SIG-M5 treated with dmso at 0.1 percent for 504 hours (cell line): ENCODE measurements around the gene SYNE2.
"Not testable (repeated sequence)": the region's sequence is repeated elsewhere in the genome, so short reads cannot be mapped to it uniquely, and the experiment has no call there.

ENCODE experiments used
- DNase-seq: peaks from one replicate; lab custom pipeline; 2025; ENCODE audit not compliant: unreplicated experiment; lab: John Stamatoyannopoulos, UW

Gene SYNE2

DNA sequence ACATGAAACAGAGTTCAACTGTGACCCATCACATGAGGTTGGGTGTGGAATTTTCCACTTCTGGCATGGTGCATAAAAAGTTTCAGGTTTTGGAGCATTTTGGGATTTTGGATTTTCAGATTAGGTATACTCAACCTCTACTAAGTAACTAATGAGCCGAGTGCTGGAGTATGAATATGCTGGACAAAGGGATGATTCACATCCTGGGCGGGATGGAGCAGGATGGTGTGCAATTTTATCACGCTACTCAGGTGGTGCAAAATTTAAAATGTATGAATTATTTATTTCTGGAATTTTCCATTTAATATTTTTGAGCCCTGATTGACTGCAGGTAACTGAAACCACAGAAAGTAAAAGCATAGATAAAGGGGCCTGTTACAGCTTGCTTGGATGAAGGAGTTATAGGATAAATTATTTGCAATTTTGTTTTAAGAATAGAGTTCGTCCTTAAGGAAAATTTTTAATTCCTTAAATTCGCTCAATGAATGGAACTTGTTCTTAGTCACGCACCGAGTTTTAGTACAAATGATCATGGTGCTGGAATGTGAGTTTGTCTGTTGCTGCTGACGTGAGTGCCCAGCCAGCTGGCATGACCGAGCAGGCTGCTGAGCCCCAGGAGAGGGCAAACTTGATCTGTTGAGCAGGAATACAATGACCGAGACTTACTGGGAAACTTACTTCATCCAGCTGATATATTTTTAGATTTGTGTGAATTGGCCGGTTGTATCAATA, 265.0 kb downstream of the SYNE2 start:
- DNase-seq: no peak

DNA sequence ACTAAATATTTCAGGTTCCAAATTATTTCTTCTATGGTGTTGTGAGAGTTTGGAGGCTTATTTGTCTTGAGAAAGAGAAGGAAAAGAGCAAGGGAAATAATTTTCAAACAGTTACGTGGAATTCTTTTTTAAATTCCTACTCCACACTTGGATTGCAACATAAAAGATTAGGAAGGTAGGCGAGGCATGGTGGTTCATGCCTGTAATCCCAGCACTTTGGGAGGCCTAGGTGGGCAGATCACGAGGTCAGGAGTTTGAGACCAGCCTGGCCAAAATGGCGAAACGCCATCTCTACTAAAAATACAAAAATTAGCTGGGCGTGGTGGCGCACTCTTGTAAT, 265.6 kb downstream of the SYNE2 start:
- not testable (repeated sequence) for DNase-seq

DNA sequence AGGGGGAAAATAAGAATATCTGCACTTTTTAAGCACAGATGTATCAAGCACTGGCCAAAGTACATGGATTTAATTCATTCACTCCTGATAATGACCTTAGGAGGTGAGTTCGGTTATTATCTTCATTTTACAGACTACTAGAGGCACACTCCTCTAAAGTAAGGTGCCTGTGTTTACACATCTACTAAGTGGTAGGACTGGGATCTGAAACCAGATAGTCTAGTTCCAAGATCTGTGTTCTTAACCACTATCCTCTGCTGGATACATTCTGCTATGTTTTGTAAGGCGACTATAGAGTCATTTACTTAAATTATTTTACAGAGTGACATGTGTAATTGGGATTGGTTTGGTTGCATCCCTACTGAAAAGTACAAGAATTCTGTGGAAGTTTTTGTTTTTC, 266.1 kb downstream of the SYNE2 start:
- no peak for DNase-seq

DNA sequence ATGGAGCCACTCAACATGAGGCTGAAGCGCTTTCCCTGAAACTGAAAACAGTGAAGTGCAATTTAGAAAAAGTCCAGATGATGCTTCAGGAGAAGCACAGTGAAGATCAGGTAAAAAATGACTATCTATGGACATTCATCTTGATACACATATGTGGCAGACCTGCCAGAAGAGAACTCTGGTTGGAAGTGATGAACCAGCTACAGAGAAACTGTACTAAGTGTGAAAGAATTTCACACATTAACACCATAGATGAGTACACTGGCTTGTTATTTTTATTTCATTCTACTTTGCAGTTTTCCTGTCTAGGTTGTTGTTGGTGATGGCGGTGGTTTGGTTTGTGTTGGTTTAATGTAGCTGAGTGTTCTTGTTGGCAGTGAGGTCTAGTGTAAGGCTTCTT, 266.7 kb downstream of the SYNE2 start:
- DNase-seq: no peak

DNA sequence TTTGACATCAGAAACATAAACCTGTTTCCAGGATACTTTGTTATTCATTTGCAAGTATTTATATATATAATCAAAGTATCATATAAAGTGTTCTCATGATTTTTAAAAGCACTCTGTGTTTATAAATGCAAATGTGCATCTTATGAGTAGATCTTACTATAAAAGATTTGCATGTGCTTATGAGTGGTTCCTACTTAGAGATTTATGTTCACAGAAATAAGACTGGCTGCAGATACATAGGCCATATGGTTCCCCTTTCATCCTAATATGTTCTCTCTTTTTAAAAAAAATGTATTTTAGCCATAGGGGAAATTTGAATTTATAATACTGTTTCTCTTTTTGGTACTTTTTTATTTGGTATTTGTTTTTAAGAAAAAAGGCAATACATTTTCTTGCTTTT, 267.2 kb downstream of the SYNE2 start:
- DNase-seq: no peak

DNA sequence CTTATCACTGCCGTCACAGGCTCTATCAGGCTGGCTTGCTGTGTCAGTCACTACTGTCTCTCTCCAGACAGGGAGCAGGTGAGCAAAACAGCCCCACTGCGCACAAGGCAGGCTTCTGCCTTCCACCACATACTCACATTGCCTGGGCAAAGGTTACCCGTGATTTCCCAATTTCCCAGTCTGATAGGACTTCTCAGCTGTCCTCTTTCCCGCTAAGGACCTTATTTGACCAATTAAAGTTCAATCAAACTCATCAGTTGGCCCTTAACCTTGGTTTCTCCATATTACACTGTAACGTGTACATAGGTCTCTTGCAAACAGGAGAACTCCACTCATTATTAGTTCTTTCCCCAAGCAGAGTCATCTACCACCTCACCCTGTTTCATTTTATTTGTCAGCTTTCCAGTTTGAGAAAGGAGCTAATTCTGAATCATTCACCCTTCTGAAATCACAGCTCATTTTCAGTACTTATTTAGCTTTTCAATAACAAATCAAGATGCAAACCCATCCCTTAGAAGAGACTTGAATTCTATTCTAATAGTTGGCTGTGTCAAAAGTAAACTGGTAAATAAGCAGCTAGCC, 270.5 kb downstream of the SYNE2 start:
- no peak for DNase-seq

DNA sequence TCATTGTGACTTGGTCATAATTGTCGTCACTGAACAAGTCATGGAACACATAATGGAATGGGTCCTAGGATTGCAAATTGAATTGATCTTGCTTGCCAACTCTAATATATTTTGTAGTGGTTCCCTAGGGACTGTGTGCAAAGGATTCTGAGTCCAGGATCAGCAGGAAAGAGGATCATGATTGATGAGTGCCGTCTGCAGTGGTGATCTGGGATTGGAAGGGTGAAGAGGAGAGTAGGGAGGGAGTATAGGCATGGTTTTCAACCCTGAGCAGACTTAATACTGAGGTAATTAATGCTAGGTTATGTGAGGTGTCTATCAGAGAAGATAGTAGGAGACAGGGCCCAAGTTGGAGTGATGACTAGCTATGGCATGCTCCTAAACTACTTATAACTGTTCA, 272.5 kb downstream of the SYNE2 start:
- DNase-seq: no peak

DNA sequence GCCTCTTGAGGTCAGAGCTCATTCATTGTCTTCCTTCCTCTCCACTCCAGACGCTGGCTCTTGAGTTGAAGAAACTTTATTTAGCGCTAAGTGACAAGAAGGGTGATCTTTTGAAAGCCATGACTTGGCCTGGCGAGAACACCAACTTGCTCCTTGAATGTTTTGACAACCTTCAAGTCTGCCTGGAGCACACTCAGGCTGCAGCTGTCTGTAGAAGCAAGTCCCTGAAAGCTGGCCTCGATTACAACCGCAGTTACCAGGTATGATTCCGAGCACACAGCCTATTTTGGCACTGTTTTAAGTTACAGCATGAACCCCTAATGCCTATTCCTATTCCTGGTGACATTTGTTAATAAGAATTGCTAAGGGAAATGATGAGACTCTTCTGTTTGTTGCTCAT, 273.7 kb downstream of the SYNE2 start:
- DNase-seq: no peak

DNA sequence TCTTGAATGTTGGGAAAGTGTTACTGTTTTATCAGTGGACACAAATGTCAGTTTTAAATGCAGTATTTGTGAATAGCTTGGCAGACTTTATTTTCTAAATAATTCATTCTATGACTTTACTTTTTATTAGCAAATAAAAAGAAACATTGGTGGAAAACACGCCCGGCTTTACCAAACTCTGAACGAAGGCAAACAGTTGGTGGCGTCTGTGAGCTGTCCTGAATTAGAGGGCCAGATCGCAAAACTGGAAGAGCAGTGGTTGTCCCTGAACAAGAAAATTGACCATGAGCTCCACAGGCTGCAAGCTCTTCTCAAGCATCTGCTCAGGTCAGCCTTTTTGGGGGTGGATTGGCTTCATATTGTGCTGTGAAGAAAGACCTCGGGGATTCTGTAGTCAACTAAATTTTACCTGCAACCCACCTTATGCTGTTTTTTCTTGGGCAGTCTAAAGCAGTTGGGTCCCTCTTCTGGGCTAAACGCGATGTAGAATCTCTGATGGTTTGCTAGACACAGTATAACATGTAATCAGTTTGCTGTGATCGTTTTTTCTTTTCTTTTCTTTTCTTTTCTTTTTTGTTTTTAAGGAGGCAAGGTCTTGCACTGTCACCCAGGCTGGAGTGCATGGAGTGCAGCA, 285.0 kb downstream of the SYNE2 start:
- DNase-seq: peak; percentile 43

DNA sequence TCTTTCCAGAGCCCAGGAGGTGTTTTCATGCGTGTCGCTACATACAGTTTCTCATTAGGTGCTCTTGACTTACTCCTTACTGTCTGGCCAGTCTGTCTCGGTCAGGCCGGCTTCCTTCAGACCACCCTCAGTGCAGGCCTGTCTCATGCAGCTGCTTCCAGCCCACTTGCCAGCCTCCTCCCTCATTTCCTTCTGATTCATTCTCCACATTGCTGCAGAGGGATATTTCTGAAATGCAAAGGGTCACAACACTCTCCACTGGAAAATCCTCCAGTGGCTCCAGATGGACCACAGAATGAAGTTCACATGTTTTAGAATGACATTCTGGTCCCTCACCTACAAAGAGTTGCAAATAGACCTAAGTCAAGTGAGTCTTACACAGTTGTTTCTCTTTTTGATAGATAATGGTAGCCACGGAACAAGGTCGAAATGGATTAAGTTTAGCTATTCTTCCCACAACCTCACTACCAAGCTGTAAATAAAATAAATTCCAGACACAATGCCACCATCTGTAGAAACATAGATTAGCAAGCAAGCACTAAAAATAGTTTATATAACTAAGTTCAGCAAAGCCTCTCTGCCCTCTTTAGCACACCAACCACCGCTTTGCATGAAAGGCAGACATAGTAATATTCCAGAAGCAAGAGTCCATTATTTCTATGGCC, 294.5 kb downstream of the SYNE2 start:
- no peak for DNase-seq

DNA sequence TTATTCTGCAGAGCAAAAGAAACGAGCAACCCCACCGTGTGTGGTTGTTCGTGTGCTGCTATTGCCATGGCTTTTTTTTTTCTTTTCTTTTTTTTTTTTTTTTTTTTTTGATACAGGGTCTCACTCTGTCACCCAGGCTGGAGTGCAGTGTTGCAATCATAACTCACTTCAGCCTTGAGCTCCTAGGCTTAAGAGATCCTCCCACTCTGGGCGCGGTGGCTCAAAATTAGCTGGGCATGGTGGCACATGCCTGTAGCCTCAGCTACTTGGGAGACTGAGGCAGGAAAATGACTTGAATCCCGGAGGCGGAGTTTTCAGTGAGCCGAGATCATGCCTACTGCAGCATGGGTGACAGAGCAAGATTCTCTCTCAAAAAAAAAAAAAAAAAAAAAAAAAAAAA, 297.1 kb downstream of the SYNE2 start:
- no peak for DNase-seq

DNA sequence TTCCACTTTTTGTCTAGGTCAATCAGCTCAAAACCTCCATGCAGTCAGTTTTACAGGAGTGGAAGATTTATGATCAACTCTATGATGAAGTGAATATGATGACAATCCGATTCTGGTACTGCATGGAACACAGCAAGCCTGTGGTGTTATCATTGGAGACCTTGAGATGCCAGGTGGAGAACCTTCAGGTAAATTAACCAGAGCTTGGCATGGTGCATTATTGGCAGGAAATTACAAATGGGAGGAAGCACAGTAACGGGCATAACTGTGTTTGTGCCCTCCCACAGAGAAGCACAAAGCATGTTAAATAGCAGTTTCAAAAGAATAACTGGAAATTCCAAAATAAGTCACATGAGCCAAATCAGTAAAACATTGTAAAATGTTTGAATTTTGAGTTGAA, 305.8 kb downstream of the SYNE2 start:
- DNase-seq: no peak

DNA sequence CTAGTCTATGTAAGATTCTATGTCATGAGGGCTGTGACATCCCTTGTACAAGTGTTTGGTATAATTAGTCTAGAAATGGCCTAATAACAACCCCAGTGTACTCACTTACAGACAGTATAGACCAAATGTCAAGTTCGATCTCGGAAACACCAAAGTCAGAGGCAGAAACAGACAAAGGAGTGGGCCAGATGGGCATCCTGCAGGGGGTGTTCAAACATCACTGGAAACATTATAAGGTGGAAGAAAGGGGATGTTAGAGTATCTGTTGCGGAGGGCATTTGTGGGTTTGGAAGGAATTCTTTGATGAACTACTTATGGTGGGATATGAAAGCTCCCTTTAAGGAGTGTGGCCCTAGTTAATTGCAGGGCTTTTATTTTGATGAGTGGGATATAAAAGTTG, 306.8 kb downstream of the SYNE2 start:
- DNase-seq: no peak

DNA sequence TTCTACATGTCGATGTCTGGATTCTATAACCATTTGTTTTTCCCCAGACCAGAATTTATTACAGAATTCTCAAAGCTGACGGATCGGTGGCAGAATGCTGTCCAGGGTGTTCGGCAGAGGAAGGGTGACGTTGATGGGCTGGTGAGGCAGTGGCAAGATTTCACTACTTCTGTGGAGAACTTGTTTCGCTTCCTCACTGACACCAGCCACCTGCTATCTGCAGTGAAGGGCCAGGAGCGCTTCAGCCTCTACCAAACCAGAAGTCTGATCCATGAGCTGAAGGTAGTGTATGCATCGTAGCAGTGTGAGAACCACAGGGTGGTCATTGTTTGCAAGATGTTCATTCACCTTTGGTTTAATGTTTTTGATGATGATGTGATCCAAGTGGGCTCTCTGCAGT, 317.4 kb downstream of the SYNE2 start:
- DNase-seq: peak; percentile 7

DNA sequence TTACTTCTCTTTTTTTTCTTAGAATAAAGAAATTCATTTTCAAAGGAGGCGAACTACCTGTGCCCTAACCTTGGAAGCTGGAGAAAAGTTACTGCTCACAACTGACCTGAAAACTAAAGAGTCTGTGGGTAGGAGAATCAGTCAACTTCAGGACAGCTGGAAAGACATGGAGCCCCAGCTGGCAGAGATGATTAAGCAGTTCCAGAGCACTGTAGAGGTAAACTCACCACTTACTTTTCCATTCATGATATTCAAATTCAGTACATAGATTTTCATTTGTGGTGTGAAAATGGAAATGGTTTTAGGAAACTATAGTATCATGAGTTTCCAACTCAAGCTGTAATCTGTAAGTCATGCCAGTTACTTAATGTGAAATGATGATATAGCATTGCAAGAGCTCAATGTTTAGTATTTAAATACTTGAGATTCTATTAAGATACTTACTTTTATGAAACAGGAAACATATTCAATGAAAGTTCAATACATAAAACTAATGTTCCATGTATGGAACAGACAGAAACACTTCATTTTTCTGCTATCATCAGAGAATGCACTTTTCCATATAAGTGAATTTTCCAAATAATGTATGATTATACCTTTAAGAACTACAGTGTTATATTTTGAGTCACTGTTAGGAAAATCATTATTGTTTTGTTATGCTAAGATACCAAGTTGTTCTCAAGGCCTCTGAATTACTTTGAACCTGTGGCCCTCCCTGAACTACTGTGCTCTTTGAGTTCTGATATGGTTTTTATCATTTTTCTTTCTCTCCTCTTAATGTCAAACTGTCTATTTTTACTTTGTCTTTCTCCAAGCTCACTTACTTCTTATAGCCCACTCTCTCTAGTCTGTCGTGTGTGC, 322.3 kb downstream of the SYNE2 start:
- DNase-seq: no peak

DNA sequence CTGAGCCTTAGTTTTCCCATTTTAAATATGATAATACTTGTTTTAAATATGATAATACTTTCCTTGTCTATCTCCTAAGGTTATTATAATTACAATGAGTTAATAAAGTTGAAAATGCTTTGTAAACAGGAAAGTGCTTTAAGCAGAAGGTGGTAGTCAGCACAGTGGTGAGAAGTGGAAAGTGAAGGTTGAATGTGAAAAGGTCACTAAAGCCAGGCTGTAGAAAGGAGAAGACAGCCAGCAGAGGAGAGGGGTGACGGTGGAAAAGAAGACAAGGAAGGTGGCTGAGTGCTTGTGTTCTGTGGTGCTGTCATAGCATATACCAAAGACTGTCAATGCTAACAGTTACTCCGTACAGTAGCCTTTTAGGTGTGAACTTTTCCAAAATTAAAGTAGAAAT, 323.5 kb downstream of the SYNE2 start:
- DNase-seq: no peak

DNA sequence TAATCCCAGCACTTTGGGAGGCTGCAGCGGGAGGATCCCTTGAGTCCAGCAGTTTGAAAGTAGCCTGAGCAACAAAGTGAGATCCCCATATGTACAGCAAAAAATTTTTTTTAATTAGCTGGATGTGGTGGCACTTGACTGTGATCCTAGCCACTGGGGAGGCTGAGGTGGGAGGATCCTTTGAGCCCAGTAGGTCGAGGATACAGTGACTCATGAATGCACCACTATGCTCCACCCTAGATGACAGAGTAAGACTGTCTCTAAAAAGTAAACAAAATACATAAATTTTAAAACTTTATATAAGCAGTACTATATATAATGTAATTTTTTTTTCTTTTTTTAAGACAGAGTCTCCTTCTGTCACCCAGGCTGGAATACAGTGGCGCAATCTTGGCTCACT, 326.0 kb downstream of the SYNE2 start:
- DNase-seq: no peak

DNA sequence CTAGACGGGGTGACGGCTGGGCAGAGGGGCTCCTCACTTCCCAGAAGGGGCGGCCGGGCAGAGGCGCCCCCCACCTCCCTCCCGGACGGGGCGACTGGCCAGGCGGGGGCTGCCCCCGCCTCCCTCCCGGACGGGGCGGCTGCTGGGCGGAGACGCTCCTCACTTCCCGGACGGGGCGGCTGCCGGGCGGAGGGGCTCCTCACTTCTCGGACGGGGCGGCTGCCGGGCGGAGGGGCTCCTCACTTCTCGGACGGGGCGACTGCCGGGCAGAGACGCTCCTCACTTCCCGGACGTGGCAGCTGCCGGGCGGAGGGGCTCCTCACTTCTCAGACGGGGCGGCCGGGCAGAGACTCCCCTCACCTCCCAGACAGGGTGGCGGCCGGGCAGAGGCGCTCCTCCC, 330.1 kb downstream of the SYNE2 start:
- not testable (repeated sequence) for DNase-seq

DNA sequence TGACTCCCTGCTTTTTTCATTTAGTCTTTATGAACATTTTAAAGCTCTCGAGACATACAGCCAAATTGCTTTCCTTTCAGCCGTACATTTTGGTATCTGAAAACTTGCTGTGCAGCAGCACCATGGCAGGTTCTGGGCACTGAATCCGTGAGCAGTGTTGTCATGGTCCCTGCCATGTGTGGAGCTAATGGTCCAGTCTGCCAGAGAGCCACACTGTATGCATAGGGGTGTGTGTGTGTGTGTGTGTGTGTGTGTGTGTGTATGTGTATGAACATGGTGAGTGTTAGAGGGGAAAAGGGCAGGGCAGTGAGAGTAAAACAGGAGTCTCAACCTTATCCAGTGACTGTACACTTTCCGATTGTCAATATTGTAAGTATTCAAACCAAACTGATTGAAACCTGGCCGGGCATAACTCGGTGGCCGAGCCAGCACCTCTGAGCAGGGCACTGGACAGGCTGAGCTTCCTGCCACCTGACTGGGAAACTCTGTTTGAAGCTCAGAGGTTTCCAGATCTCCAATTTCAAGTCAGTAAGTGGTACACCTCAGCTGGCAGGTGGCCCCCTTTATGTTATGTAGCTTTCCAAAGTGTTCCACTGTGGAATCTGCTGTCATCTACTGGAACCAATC, 331.4 kb downstream of the SYNE2 start:
- no peak for DNase-seq

DNA sequence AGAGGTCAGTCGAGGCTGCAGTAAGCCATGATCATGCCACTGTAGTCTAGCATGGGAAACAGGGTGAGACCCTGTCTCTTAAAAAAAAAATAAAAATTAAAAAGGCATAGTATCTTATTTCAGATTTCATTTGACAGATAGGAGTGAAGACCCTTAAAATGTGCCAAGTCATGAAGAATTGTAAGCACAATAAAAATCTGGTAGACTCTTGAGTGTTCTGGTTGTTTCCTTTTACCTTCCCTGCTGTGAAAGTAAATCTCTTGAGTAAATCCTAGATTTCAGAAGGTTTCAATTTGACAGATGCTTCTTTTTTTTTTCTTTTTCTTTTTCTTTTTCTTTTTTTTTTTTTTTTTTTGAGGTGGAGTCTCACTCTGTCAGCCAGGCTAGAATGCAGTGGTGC, 332.4 kb downstream of the SYNE2 start:
- no peak for DNase-seq
